GM23248 (cell line): Measurements from ENCODE around the gene HBQ1.
"Not testable (repeated sequence)": the region's sequence is repeated elsewhere in the genome, so short reads cannot be mapped to it uniquely, and the experiment has no call there.

ENCODE experiments used
- EZH2 ChIP-seq: fragments of 200-600 bp; sonication (generic); IDR thresholded peaks from 2 replicates; pipeline ENCODE4 v1.6.1; 2018; ENCODE audit warnings: antibody characterized with exemption, mild to moderate bottlenecking; ENCODE audit not compliant: insufficient read depth, poor library complexity, severe bottlenecking
- EZH2phosphoT487 ChIP-seq: fragments of 200-600 bp; sonication (generic); IDR thresholded peaks from 2 replicates; pipeline ENCODE4 v1.6.1; 2018; ENCODE audit warnings: antibody characterized with exemption, moderate library complexity, mild to moderate bottlenecking, low read depth; ENCODE audit not compliant: insufficient read depth

DNA sequence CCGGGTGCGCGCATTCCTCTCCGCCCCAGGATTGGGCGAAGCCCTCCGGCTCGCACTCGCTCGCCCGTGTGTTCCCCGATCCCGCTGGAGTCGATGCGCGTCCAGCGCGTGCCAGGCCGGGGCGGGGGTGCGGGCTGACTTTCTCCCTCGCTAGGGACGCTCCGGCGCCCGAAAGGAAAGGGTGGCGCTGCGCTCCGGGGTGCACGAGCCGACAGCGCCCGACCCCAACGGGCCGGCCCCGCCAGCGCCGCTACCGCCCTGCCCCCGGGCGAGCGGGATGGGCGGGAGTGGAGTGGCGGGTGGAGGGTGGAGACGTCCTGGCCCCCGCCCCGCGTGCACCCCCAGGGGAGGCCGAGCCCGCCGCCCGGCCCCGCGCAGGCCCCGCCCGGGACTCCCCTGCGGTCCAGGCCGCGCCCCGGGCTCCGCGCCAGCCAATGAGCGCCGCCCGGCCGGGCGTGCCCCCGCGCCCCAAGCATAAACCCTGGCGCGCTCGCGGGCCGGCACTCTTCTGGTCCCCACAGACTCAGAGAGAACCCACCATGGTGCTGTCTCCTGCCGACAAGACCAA, 7.8 kb upstream of the HBQ1 start, which contains the start of gene HBA2:
- TF ChIP-seq EZH2, EZH2phosphoT487: not testable (repeated sequence)
